DND-41 (cell line): ENCODE data around the gene SLC27A2.

Experiments used
- CTCF ChIP-seq: IDR thresholded peaks from 2 replicates; pipeline ENCODE4 v1.5.1; 2012; ENCODE audit warnings: borderline replicate concordance, low read length, moderate library complexity, mild to moderate bottlenecking; ENCODE audit not compliant: poor library complexity, severe bottlenecking; ENCODE audit errors: extremely low read depth
- EZH2 ChIP-seq: IDR thresholded peaks from 3 replicates; pipeline ENCODE4 v1.6.1; 2012; ENCODE audit warnings: borderline replicate concordance, low read depth, mild to moderate bottlenecking, moderate library complexity, low read length, inconsistent platforms; ENCODE audit not compliant: severe bottlenecking

GRCh38 chr15:50277370-50277769, 95.4 kb downstream of the SLC27A2 start:
- TF ChIP-seq CTCF (no peak), EZH2 (no peak)
